IPS-NIHi7 (cell line): ENCODE measurements around the gene RANBP3.
"Not testable (repeated sequence)": the region's sequence is repeated elsewhere in the genome, so short reads cannot be mapped to it uniquely, and the experiment has no call there.

Source experiments
- DNase-seq: peaks from one replicate; pipeline ENCODE4 v3.0.0; 2012; ENCODE audit warnings: mixed read lengths; ENCODE audit errors: extremely low spot score

The RANBP3 gene

DNA sequence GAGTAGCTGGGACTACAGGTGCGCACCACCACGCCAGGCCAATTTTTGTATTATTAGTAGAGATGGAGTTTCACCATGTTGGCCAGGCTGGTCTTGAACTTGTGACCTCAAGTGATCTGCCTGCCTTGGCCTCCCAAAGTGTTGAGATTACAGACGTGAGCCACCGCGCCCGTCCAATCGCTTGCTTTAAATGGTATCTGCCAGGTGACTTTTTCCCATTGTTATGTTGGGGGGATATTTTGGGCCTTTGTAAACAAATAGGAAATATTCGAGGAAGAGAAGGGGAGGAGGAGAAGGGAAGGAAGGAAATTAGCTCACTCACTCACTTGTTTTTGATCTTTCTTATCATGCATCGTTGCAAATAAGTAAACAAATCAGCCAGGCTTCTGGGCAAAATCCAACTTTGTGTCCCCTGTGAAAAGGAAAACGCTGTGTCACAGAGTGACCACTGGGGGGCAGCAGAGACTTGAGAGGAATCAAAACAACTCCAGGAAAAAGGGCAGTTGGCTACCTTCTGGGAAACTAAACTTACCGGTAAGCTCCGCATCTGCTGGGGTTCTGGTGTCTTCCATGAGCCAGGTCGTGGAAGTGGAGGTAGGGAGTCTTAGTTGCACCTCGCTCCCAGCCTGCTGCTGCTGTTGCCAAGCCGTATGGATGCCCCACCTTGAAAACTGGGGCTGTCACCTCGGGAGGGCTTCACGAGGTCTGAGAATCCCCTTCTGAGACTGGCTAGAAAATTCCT, 9.3 kb upstream of the RANBP3 start:
- peak; percentile 79 for DNase-seq

DNA sequence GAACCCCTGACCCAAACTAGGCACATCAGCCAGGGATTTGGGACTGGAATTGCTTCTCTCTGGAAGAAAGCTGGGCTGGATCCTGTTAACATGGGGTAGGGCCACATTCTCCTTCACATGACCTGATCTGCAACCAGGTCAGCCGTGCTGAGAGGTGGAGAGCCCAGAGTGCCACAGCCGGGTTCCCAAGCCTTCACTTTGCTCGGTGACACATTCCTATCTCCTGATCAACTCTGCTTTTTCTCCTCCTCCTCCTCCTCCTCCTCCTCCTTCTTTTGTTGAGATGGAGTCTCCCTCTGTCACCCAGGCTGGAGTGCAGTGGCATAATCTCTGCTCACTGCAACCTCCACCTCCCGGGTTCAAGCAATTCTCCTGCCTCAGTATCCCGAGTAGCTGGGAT, 7.9 kb upstream of the RANBP3 start:
- not testable (repeated sequence) for DNase-seq

DNA sequence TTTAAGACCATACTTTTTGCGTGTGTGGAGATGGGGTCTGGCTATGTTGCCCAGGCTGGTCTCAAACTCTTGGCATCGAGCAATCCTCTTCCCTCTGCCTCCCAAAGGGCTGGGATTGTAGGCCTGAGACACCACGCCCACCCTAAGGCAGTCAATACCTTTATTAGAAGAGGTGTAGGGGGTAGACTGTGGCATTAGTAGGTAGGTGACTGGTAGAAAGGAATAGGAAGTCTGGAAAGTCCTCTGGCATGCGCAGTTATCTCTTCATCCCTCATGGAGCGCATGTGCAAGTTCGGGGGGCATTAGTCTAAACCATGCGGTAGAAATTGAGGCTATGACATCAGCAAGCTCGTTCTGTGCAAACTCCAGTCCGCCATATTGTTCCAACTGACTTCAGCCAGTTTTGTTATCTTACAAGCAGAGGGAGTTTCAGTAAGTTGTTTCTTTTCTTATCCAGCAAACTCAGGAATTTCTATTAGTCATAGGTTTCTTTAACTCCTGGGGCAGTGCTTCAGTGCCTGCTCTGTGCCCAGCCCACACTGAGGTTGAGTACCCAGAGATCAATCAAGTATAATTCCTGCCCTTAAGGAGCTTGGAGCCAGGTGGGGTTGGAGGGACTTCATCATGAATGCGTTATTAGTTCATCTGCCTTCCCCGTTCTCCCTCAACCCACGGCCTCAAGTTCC, 7.3 kb upstream of the RANBP3 start:
- DNase-seq: no peak

DNA sequence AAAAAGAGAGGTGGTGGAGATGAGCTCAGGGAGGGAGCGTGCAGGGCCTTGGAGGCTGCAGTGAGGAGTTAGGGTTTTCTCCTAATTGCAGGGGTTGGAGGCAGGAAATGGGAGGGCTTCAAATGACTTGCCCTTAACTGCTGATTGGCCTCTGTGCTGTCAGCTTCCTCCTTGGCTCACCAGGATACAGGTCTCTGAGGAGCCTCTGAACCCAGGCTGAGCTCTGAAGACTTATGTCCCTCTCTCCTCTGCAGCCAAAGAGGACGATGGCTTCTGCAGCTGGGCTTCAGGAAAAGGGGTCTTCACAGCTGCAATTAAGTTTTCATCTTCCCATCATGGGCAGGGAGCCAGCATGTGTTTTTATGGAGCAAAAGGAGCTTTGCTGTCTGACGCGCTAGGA, 6.7 kb upstream of the RANBP3 start:
- DNase-seq: no peak

DNA sequence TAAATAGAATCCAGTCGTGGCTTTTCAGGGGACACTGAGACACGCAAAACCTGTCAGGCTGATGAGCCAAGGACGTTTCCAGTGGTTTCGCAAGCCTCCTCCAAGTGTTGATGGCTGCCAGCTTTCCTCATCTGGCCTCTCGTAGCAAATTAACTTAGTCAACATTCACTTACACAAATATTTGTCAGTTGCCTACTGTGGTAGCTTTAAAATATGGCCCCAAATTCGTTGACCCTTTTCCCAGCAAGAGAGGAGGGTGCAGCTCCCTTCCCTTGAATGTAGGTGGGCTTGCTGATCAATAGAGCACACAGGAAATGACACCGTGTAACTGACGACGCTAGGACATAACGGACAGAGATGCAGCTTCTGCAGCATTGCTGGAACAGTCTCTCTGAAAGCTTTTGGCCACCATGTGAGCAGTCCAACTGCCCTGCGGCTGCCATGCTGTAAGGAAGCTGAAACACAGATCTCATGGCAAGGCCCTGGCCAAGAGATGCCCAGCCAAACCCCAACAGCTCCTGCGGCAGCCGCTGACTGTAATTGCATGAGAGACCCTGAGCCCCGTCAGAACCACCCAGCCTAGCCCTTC, 5.5 kb upstream of the RANBP3 start:
- DNase-seq: no peak

DNA sequence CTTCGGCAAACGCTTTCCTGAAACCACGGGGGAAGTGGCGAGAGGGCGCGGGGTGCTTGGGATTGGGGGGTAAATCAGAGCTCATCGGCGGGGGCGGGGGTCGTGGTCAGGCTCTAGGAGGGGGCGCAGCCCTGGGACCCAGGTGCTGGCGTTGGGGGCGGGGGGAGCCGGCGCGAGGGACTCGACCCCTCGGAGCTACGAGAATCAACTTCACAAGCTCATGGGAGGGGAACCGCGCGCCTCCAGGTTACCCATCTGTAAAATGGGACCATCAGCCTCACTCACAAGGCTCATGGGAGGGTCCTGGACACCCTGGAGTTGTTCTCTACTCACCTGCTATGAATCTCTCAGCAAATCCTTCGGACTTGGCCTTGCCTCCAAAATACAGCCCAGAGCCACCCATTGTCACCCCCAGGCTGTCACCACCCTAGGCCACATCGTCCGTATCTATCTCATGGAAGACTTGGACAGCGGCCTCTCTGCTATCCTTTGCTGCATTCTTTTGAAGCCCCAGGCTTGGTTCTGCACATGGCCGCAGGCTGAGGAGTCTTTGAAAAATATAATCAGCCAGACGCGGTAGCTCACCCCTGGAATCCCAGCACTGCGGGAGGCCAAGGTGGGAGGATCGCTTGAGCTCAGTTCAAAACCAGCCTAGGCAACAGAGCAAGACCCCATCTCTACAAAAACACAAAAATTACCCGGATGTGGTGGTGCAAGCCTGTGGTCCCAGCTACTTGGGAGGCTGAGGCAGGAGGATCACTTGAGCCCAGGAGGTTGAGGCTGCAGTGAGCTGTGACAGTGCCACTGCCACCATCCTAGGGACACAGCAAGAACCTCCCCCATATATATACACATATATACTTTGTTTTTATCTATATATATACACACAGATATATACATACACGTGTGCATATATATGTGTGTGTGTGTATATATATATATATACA, 939 bp upstream of the RANBP3 start:
- DNase-seq: no peak

DNA sequence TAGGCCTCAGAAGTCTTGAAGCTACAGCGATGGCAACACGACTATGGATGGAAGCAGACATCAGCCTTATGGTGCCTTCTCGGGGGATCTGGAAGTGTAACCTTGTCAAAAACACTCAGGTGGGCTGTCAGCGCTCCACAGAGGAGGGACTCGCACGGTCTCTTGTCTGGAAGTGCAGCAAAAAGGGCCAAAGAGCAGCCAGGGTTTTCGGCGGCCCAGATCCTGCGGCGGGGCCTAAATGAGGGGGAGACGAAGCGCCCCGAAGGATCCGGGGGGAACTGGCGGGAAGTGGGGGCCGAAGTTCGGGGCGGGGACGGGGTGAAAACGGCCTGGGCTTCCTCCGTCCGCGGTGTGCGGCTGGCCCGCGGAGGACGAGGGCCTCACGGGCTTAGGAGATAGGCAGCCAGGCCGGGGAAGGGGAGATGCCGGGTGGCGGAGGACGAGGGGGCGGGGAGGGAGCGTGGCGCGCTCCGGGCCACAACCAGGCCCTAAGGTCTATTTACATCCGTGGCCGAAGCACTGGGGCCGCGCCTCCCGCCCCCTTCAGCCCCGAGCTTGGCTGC, 637 bp downstream of the RANBP3 start:
- no peak for DNase-seq

DNA sequence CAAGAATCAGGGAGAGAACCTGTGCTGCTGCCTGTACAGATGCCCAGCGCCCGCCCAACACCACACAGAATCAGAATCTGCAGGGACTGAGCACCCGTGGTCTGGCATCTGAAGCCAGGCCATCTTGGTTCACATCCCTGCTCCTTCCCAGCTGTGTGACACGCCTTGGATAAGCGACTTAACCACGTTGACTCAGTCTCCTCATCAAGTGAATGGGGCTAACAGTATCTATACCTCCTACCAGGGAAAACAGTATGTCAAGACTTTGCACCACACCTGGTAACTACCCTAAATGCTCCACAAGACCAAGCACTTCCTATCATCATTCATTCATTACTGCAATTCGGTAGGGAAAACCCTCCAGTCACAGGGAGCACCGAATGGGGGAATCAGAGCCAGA, 1.2 kb downstream of the RANBP3 start:
- DNase-seq: no peak

DNA sequence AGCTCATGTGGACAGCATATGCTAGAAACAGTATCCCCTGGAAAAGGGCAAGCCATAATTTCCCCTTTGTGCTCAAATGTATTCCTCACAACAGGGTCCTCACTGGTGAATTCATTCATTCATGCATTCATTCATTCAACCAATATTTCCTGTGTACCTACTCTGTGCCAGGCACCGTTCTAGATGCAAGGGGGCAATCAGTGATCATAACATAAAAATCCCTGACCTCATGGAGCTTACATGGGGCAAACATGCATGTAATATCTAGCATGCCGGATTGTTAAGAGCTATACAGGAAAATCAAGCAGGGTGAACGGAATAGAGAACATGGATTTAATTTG, 2.6 kb downstream of the RANBP3 start:
- DNase-seq: no peak

DNA sequence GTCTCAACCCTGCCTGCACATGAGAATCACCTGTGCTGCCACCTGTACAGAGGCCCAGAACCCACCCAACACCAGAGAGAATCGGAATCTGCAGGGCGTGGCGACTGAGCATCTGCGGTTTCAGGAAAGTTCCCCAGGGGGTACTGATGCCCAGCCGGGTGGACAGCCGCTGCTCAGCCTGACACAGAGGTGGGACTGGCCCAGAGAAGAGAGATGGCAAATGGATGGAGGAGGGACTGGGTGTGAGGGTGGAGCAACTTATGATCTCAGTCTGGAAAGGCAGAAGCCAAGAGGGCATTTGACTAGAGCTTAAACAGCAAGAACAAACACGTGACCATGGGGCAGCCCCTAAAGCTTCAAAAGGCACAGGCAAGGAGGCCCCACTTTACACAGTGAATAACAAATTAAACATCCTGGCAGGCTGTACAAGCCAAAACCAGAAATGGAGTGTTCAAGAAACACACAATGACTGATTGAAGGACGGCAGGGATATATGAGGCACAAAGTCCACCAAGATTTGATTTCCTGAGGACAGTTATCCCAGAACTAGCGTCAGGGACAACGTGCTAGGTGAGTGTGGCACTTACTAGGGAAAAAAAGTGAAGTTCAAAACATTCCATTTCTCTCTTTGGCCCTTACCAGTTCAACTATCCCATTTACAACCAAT, 3.1 kb downstream of the RANBP3 start:
- DNase-seq: no peak

DNA sequence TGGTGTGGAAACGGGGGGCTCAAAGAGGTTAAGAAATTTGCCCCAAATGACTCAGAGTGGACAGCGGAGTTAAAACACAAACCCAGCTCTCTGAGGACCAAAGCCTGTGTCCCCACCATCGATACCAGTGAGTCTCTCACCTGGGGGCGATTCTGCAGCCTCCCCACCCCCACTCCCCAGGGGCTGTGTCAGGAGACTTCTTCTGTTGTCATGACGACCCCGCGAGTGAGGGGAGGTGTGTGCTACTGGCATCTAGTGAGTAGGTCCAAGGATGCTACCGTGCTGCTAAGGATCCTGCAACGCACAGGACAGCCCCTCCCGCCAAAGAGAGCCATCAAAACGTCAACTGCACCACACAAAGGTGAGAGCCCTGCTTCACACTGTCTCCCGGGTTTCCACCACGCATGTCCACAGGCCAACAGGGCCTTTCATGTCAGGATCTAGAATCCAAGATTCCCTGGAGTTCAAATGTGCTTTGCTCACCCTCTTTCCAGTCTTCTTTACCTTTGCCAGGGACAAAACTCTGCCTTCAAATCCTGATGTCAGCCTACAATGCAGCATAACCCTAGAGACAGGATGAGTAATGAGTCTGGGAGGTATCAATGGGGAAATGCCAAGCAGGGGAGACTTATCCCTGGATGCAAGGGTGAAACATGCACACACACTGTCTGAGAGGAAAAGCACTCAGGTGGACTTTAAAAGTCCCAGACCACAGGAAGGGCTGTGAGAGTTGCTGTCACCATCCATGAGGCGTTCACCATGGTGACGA, 3.9 kb downstream of the RANBP3 start:
- DNase-seq: no peak

DNA sequence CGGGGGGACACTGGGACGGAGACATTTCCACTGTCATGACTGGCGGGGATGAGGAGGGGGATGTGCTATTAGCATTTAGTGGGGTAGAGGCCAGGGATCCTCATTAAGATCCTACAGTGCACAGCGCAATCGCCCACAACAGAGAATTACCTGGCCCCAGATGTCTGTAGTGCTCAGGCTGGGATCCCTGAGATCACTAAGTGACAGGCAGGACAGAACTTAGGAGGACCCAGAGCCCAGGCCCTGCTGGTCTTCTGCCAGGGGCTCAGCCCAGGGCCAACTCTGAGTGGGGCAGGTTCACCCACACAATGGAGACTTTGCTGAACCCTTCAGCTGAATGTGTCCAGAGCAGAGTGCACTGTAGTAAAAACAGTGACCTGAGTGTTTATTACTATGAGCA, 4.6 kb downstream of the RANBP3 start:
- no peak for DNase-seq

DNA sequence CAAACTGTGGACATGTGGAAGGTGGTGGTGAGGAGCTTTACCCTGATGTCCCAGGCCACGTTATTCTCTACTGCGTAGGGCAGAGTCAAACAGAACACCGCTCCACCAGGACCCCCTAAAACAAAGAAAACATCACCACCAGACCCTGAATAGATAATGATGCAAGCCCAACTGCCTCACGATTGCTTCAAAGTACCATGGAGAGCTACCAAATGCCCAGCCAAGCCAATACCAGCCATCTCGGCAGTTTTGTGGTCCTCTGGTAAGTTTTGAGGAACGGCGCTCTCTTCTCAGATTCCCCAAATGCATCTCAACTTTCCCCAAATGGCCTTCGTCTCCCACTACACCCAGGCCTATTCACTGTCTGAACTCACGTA, 5.6 kb downstream of the RANBP3 start:
- DNase-seq: no peak

DNA sequence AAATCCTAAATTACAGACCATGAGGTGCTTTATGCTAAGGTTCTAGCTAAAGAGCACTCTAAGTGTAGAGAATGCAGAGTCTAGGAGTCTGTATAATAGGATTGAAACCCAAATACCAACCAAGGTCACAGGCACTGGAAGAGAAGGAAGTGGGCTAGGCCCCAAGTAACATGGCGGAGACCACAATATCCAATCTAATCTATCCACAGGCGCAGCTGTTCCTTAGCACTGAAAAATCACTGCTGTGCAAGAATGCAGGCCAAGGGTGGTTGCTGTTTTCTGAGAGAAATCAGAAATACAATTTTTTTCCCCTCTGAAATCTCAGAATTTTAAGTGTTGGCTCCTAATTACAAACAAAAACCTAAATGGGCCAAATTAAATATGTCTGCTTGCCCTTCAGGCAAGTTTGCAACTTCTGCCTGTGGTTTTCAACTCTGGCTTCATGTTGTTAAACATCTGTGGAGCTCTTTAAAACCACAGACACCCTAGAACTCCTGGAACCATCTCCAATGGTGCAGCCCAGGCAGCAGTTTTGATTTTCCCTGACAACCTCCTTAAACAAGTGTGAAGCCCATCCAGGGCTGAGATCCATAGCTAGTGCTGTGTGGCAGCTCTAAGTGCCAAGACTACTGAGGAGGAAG, 6.1 kb downstream of the RANBP3 start:
- no peak for DNase-seq

DNA sequence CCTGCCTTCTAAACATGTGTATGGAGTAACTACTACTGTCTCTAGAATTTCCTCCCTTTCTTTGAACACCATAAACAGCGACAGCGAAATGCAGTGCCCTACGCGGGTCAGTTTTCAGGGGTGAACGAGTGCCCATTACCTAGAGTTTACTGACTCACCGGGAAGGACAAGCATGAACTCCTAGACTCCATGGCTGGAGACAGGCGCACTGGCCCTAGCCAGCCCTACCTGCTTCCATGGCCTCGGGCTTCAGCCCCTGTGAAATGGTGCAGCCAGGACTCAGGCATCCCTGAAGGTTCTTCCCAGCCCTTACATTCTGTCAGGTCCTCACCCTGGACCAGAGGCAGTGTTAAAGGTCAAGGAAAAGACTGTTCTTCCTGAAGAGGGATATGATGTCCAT, 8.5 kb downstream of the RANBP3 start:
- no peak for DNase-seq

DNA sequence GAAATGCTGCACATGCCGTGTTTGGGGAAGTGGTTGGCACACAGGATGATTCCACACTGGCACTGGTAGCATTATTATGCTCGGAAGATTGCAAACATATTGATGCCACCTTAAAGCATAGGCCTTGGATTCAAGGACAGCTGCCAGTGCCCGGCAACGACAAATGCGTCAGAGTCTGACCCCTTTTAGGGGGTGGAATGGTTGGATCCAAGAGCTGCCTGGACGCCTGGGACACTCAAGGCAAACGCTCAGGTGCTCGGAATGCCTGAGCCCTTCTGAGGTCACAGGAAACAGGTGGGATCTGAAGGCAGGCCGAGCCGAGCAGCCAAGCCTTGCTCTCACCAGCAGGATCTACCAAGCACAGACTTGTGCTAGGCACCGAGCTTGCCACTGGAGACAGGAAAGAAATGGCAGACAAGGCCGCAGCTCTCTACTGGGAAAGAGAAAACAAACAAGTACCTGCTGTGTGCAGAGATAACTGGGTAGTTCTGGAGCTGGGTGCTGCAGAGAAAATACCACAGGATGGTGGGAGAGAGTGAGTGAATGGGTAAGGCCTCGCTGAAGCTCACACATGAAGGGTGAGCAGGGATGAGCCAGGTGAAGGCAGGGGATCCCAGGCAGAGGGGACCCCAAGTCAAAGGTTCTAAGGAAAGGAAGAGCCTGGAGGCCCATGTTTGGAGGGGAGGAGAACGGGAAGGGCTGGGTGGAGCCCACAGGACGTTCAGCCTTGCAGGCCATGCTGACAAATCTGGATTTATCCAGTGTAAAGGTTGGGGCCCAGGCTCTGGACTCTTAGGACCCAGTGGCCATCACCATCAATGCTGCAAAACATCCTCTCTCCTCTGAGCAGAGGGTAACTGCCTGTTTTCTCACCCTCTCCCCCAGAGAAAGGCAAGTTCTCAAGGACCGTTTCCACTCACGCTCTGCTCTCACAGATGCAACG, 9.2 kb downstream of the RANBP3 start:
- DNase-seq: no peak

DNA sequence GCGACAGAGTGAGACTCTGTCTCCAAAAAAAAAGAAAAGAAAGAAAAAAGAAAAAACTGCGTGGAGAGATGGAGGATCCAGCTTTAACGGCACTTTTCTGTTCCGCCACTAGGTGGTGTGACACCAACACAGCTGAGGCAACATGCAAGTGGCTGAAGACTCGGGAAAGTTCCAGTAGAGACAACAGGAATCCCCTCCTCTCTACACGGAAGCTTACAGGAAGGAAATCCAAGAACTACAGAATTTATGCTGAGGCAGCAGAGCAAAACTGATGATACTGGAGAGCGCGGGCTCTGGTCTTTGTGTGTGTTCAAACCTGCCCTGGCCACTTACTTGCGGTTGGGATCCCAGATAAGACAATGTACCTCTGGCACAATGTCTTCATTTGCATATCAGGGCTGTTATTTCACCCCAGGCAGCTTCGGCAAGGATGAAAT, 9.9 kb downstream of the RANBP3 start:
- peak; percentile 86 for DNase-seq

DNA sequence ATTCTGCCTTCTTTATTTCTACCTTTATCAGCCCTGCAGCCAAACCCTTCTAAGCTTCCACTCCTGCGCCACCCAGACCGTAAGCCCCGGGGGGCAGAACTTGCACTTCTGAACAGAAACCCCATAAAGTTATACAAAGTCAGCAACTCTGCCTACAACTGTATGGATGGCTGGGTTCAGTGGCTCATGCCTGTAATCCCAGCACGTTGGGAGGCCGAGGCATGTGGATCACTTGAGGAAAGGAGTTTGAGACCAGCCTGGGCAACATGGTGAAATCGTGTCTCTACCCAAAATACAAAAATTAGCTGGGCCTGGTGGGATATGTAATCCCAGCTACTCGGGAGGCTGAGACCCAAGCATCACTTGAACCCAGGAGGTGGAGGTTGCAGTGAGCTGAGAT, 10.4 kb downstream of the RANBP3 start:
- DNase-seq: no peak

DNA sequence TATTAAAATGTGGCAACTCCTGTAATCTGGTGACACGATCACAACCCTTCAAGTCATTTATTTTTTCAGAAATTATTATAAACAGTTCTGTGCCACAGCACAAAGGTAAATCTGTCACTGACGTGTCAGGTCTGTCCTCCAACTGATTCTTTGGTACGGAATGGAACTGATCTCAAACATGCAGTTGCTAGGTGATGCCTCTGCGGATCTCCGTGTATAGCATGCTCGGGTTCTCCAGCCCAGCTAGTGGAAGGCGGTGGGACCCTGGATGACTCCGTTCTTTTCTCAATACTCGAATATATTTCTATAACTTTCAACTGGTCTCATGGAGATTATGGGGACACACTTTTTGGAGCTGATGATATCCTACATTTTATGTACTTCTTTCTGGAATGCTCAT, 11.0 kb downstream of the RANBP3 start:
- no peak for DNase-seq
